K562 (cell line): ENCODE results near the gene ENDOU. TPM values are rescaled to one million over a fixed set of nuclear protein-coding genes. Genes with fewer than 3 reads are reported as not detected.

Experiments
- ATAC-seq: fragments of 200-7000 bp; cut with Tn5 transposase; 3 replicates; pipeline ENCODE4 v1.9.1; 2020; ENCODE audit warnings: moderate library complexity
- BruUV-seq: library from RNA; stranded (reverse); fragments of 400-500 nt; replicated peaks from 2 replicates; lab custom pipeline; 2021; lab: Mats Ljungman, UMichigan
- CTCF ChIA-PET: fragments of 300-600 bp; formaldehyde crosslinking; extraction: SDS; loops from one replicate; lab custom pipeline; 2021; ENCODE audit warnings: low intra/inter-chr PET ratio; lab: Yijun Ruan, JAX
- POLR2A ChIA-PET: fragments of 300-600, 350-650 bp; sonication (Branson Sonifier 250); formaldehyde crosslinking; extraction: SDS; loops from one replicate; lab custom pipeline; 2021; ENCODE audit warnings: antibody characterized with exemption, inconsistent platforms; lab: Yijun Ruan, JAX
- DNase-seq, 4 experiments: peaks; one replicate each; pipeline versions ENCODE4 v3.0.0 to v3.0.0-alpha.2; 2011 to 2018; ENCODE audit warnings: low spot score in 3 of 4, mixed read lengths in 3 of 4; ENCODE audit errors: extremely low read depth in 1 of 4
- FAIRE-seq: peaks from 2 replicates; lab custom pipeline; 2011; peaks lifted over from hg19 to GRCh38; lab: Jason Lieb, UNC
- H2AFZ ChIP-seq: 2 replicates; pipeline ENCODE4 v1.6.0; 2011; ENCODE audit warnings: low read depth, low read length, control low read depth, inconsistent platforms
- H3K27ac ChIP-seq: fragments of 200-600 bp; 3 replicates; pipeline ENCODE4 v1.8.0; 2011; ENCODE audit warnings: low read depth, mild to moderate bottlenecking, control low read depth, inconsistent platforms, low read length, moderate library complexity, mixed read lengths; ENCODE audit errors: extremely low read depth
- H3K27me3 ChIP-seq, 2 experiments: fragments of 300-600 bp in 1 of 2; 2 replicates in 1 of 2; 3 replicates in 1 of 2; pipeline versions ENCODE4 v1.6.0 to v1.8.0; 2011; ENCODE audit warnings: inconsistent platforms in 2 of 2, low read length in 2 of 2, mild to moderate bottlenecking in 1 of 2, mixed read lengths in 1 of 2, moderate library complexity in 1 of 2; ENCODE audit not compliant: control insufficient read depth in 2 of 2, insufficient read depth in 2 of 2
- H3K36me3 ChIP-seq: fragments of 300-600 bp; 3 replicates; pipeline ENCODE4 v1.8.0; 2011; ENCODE audit warnings: mild to moderate bottlenecking, low read length, inconsistent platforms; ENCODE audit not compliant: control insufficient read depth, insufficient read depth
- H3K4me1 ChIP-seq, 2 experiments: fragments of 200-600 bp in 1 of 2; replicated peaks in 1 of 2; 2 replicates in 1 of 2; 3 replicates in 1 of 2; pipeline versions ENCODE4 v1.5.1 to v1.8.0; 2011; ENCODE audit warnings: inconsistent platforms in 2 of 2, low read length in 2 of 2, mild to moderate bottlenecking in 1 of 2, mixed read lengths in 1 of 2, moderate library complexity in 1 of 2; ENCODE audit not compliant: control insufficient read depth in 2 of 2, insufficient read depth in 2 of 2
- H3K4me2 ChIP-seq: 2 replicates; pipeline ENCODE4 v1.6.1; 2011; ENCODE audit warnings: low read length, control low read depth, inconsistent platforms, mixed read lengths; ENCODE audit not compliant: insufficient read depth
- H3K4me3 ChIP-seq: fragments of 200-600 bp; sonication (generic), shearing (Covaris generic); 2 replicates; pipeline ENCODE4 v1.5.1; 2016; ENCODE audit warnings: control low read depth, inconsistent platforms
- H3K79me2 ChIP-seq: fragments of 200-600 bp; 3 replicates; pipeline ENCODE4 v1.8.0; 2011; ENCODE audit warnings: low read length, inconsistent platforms; ENCODE audit not compliant: control insufficient read depth, insufficient read depth
- H3K9ac ChIP-seq, 2 experiments: 2 replicates each; pipeline versions ENCODE4 v1.6.0 to v1.6.1; 2011; ENCODE audit warnings: low read depth in 2 of 2, low read length in 2 of 2, control low read depth in 1 of 2, inconsistent platforms in 1 of 2, mild to moderate bottlenecking in 1 of 2, mixed read lengths in 1 of 2; ENCODE audit not compliant: insufficient read depth in 1 of 2
- H3K9me1 ChIP-seq: one replicate; pipeline ENCODE4 v1.6.0; 2011; ENCODE audit warnings: inconsistent platforms, mild to moderate bottlenecking, low read length, moderate library complexity; ENCODE audit not compliant: control insufficient read depth, insufficient read depth
- H3K9me3 ChIP-seq: replicated peaks from 2 replicates; pipeline ENCODE4 v1.5.1; 2011; ENCODE audit warnings: low read depth, low read length, inconsistent platforms; ENCODE audit not compliant: control insufficient read depth, insufficient read depth
- H4K20me1 ChIP-seq: replicated peaks from 2 replicates; pipeline ENCODE4 v1.6.1; 2011; ENCODE audit warnings: low read length, inconsistent platforms, mixed read lengths; ENCODE audit not compliant: control insufficient read depth, insufficient read depth
- CBFA2T3 ChIP-seq: fragments of 450-650 bp; IDR thresholded peaks from 2 replicates; pipeline ENCODE4 v1.6.1; 2017
- NR2C2 ChIP-seq, 2 experiments: fragments of 200-800 bp in 1 of 2; sonication (Bioruptor generic) in 1 of 2; sonication (generic) in 1 of 2; formaldehyde crosslinking in 1 of 2; IDR thresholded peaks; 2 replicates each; pipeline versions ENCODE4 v1.6.1 to v1.8.0; 2016 to 2022; ENCODE audit warnings: mild to moderate bottlenecking in 1 of 2, missing compliant biosample characterization in 1 of 2, missing genetic modification characterization in 1 of 2, missing genetic modification reagents in 1 of 2
- PKNOX1 ChIP-seq: fragments of 450-650 bp; IDR thresholded peaks from 2 replicates; pipeline ENCODE4 v1.6.1; 2016
- TFAP4 ChIP-seq: sonication (generic); formaldehyde crosslinking; IDR thresholded peaks from 2 replicates; pipeline ENCODE4 v1.8.0; 2022; ENCODE audit warnings: missing genetic modification reagents, mild to moderate bottlenecking, moderate library complexity, borderline replicate concordance
- WGBS: fragments of 100-300 bp; shearing (Covaris generic); methylation state at CpG from one replicate; pipeline ENCODE4 v1.1.6; 2016; ENCODE audit warnings: low coverage, mixed read lengths; ENCODE audit not compliant: insufficient coverage; ENCODE audit errors: missing lambda C conversion rate; 5-methylcytosine and 5-hydroxymethylcytosine counted together
- in situ Hi-C: fragments of 300-500 bp; cut with MboI; formaldehyde crosslinking; loops from 4 replicates; pipeline ENCODE4 v1.15.0; 2018; ENCODE audit warnings: inconsistent platforms, mixed read lengths
- intact Hi-C: fragments of 100-400 bp; cut with micrococcal nuclease; formaldehyde crosslinking; loops from 2 replicates; pipeline ENCODE4 v1.14.2; 2022
- polyA plus RNA-seq, 8 experiments: library from polyadenylated mRNA; depleted of rRNA in 4 of 8; stranded (reverse) in 5 of 8; unstranded in 3 of 8; fragments of >200 nt; fragmentation: Nextera tagmentation in 2 of 8; fragmentation: Illumina TruSeq in 1 of 8; extraction: Ambion mirVana in 2 of 8; extraction: Trizol in 1 of 8; gene quantifications; 2 replicates each; pipeline versions ENCODE4 v1.2.1 to v1.2.3, GENCODE V29; 2011 to 2014; ENCODE audit warnings: inconsistent platforms in 1 of 8, missing spikeins in 1 of 8
- total RNA-seq, 7 experiments: library from RNA; depleted of rRNA in 6 of 7; stranded (reverse); fragments of >200 nt in 6 of 7; fragmentation: Illumina TruSeq in 2 of 7; extraction: Trizol in 2 of 7; gene quantifications; 2 replicates each; pipeline versions ENCODE4 v1.2.1 to v1.2.3, GENCODE V29; 2011 to 2021; ENCODE audit warnings: low replicate concordance in 1 of 7

The ENDOU gene
- total and polyA plus RNA-seq, 9 of the 15 experiments (the other 6 are each of a cell fraction or from before 2014, with no cell fraction given): 0.03 TPM; not detected in 8

DNA sequence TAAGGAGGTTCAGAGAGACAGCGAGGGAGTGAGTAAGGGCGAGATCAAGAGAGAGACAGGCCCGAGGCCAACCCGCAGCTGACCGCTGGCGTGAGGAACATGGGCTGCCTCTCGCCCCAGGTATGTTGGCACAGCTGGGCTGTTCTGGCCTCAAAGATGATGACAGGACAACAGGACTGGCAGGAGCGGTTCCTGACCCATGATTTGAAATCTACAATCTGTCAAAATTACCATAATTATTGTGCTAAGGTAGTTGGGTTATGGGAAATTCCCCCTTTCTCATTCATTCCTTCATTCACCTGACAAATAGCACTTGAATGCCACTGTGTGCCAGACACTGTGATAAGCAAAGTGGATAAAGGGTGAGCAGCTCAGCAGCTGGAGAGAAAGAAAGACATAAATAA is 5.1 kb upstream of the ENDOU start:
- in situ Hi-C loops (no loop called here), intact Hi-C loops (no loop called here)
- Histone ChIP-seq H3K9ac (peak overlapping the region in 1 of 2 experiments; percentile 65; a peak in 2 of 4 replicates), H3K27ac (no peak overlapping the region), H3K4me2 (no peak overlapping the region), H3K27me3 (no peaks in the 10 kb centered on the region), H3K4me3 (no peak overlapping the region), H3K79me2 (no peaks in the 10 kb centered on the region), H2AFZ (no peak overlapping the region), H3K36me3 (no peaks in the 10 kb centered on the region), H4K20me1 (peaks cover 2% of the 10 kb centered on the region; the same call in 1 of the 2 replicates), H3K4me1 (peaks cover 7 to 11% of the 10 kb centered on the region in 2 experiments; a peak in 4 of 5 replicates), H3K9me1 (no peaks in the 10 kb centered on the region), H3K9me3 (no peaks in the 10 kb centered on the region)
- 10% methylated on average over 8 of the region's 8 CpGs for WGBS
- ChIA-PET CTCF (no interaction called here), POLR2A (interaction anchor here (1.0 to 2.0 kb wide), 2 partner anchors 28 to 50 kb away, joined by 4 to 7 read pairs; partner anchors contain the start of gene RAPGEF3)
- BruUV-seq: no TSS peak
- ATAC-seq: no peak
- no peak for FAIRE-seq
- no peak for DNase-seq
- TF ChIP-seq NR2C2 (CRISPR knock-in tag; IDR thresholded peaks at IDR 0.05) (no peak), NR2C2 (tag; IDR thresholded peaks at IDR 0.05) (no peak), PKNOX1 (0 out of 2 replicates have a peak, but pooled peaks have one; percentile 5), TFAP4 (CRISPR knock-in tag) (0 out of 2 replicates have a peak, but pooled peaks have one; percentile 27), CBFA2T3 (0 out of 2 replicates have a peak, but pooled peaks have one; percentile 4)
